ENCODE measurements around the gene VSTM2L.

VSTM2L gene

DNA sequence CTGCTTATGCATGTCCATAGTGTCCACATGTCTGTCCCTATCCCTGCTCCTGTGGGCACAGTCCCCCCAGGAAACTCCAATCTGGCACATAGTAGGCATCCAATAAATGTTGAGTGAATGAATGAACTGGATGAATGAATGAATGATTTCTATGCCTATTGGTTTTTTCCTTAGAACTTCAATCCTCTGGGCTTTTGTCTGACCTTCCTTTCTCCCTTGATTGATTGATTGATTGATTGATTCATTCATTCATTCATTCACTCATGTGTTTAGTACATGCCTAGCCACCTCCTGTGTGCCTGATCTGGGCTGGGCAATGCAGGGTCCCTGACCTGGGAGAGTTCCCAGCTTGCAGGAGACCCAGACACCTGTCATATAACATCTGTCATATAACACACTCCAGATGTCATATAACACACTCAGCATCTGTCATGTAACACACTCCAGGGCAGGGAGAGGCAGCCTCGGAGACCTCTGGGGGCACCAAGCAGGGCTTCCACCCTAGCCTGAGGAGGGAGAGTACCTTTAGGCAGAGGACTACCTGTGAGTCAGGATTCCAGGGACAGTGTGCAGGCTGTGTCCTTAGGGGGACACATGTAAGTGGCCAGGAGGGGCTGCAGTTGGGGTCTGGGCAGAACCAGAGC is 17.9 kb downstream of the VSTM2L start:
- no peak for DNase-seq

DNA sequence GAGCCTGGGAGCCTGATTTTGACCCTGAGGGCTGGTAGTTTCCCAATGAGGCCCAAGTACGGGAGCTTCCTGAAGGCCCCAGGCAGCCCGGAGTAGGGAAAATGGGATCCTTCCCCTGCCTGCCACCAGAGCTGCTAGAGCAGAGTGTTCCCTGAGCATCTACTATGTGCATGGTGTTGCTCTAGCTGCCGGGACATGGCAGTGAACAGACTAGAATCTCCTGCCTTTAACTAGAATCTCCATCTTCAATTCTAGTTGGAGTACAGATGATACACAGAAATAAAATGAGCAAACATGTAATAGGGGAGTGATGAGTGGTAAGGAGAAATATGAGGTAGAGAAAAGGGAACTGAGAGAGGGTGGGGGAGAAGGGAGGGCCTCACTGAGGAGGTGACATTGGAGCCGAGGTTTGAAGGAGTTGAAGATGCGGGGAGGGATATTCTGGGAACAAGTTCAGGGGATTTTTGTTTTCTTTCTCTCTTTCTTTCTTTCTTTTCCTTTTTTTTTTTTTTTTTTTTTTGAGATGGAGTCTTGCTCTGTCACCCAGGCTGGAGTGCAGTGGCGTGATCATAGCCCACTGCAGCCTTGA is 18.5 kb downstream of the VSTM2L start:
- DNase-seq, result no peak

DNA sequence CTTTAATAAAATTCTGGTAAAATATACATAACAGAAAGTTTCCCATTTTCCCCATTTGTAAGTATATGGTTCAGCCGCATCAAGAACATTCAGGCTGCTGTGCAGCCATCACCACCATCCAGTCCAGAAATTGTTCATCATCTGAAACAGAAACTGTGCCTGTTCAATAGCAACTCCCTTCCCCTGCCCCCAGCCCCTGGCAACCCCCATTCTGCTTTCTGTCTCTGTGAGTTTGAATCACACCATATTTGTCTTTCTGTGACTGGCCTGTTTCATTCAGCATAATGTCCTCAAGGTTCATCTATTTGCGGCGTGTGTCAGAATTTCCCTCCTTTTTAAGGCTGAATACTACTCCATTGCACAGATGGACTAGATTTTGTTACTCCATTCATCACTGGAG is 19.1 kb downstream of the VSTM2L start:
- no peak for DNase-seq

DNA sequence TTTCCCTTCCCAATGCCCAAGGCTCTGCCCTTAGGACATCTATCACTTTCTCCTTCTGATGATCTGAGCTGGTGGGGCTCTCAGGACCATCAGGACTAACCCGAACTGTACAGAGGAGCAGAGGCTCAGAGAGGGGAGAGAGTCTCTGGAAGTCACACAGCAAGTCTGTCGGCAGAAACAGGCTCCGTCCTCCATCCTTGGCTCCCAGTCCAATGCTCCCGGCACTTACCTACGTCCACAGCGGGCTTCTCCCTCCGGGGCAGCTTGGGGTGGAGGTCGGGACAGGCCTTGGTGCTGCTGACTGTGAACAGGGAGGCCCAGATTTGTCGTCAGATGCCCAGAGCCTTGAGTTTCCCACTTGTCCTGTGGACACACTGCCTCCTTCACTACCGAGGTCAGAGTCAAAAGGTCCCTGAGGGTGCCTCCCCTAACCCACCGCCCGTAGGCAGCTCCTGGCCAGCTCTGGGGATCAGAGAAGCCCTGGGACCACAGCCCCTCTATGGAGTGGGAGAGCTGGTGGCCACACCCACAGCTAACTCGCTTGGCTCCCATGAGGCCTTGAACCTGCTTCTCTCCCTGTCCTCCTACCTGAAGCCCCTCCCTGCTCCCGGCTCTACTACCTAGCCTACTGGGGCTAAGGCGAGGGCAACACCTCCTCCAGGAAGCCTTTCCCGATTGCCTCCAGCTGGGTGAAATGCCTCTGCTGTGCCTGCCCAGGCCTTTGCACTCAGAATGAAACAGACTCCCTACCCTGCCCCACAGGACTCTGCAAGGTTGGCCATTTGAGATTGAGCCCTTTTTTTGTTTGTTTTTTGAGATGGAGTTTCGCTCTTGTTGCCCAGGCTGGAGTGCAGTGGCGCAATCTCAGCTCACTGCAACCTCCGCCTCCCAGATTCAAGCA is 22.6 kb downstream of the VSTM2L start:
- DNase-seq, result no peak

DNA sequence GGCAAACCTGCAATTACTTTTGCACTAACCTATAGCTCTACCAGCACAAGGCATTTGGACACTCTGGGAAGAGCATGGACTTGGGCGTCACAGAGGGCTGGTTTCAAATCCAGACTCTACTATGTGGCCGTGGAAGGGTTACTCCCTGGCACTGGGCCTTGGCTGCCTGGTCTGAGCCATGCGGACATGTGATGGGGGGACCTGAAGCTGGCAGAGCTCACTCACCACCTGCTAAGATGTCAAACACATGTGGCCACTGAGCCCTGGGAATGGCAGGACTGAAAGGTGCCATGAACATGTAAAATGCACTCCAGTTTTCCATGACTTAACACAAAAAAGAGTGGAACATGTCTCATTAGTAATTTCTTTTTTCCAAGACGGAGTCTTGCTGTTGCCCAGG is 23.7 kb downstream of the VSTM2L start:
- no peak for DNase-seq

DNA sequence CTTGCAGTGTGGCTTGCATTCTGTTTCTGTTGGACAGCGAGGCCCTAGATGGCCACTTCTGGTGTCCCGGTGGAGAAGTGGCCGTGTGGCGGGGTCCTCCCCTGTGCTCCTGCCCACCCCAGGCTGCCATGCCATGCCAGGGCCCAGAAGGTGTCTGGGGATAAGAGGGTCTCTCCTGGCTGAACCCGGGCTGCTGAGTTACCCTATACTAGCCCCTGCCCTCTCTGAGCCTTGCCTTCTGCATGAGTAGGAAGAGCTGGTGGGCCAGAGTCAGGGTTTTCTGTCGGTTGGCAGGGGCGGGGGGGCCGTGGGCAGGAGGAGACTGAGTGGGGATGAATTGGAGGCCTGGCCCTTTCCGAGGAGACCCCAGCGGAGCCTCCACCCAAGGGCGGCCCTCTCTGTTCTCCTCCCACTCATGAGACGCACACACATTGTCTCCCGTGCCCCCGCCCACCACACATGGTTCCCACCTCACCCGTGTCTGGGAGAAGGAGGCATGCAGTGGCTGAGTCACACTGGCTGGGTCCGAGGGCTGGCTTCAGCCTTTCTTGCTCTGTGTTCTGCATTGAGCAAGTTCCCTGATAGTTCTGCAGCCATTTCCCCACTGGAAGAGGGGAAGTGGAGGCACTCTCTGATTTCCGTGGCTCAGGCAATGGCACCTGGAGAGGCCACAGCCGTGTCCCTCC is 24.6 kb downstream of the VSTM2L start:
- DNase-seq, result no peak

DNA sequence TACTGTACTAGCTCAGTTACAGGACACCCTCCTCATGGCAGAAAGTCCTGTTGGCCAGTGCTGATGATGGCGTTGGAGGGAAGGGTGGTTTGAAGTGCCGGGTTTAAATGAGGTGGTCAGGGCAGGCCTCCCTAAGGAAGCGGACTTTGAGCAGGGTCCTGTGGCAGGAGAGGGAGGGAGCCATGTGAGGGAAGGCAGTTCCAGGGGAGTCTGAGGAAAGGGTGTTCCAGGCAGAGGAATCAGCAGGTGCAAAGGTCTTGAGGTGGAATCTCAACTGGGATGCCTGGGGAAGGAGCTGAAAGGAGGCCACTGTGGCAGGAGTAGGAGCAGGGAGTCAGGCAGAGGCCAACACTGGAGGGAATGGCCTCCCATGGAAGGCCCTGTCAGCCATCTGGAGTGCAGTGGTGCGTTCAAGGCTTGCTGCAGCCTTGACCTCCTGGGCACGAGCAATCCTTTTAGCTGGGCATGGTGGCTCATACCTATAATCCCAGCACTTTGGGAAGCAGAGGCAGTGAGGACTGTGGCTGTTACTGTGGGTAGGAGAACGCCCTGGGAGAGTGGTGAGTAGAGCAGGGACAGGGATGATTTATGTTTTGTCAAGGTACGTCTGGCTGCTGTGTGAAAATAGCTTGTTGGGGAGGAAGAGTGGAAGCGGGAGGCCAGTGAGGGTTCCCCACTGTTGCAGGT is 26.2 kb downstream of the VSTM2L start:
- no peak for DNase-seq

DNA sequence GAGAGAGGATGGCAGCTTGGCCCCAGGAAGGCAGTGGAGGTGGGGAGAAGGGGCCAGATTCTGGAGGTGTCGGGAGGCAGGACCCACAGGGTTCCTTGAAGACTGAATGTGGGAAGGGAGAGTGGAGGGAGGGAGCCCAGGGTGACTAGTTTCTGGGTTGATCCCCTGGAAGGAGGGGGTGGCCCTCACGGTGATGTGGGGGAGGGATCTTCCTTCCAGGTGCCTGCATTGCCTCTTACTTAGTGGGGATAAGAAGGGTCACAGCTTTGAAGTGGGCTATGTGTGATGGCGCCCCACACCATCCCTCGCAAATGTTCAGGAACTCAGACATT is 26.7 kb downstream of the VSTM2L start:
- no peak for DNase-seq

DNA sequence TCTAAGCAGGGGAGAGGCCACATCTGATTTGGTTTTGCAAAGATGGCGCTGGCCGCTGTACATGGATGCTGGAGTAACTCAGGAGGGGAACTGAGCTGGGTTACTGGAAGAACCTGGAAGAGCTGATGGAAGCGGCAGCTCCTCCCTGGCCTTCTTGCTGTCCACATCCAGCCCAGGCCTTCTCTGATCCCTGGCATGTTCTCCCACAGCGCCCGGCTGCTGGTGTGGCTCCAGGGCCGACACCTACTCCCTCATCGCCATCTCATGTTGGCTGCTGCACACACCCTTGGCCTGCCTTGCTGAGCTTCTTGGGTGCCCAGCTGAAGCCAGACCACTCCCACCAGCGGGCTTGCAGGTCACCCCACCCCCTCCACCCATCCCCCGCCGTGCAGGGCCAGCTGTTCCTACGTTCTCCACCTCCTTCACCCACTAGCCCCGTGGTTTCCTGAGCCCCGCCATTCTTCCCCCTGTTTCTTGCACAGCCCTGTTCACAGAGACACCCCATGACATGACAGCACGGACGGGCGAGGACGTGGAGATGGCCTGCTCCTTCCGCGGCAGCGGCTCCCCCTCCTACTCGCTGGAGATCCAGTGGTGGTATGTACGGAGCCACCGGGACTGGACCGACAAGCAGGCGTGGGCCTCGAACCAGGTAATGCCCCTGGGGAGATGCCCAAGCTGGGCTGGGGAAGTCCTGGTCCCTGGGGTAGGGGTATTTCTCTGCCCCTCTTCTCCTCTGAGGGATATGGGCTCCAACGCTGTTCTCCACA is 28.4 kb downstream of the VSTM2L start:
- no peak for DNase-seq

DNA sequence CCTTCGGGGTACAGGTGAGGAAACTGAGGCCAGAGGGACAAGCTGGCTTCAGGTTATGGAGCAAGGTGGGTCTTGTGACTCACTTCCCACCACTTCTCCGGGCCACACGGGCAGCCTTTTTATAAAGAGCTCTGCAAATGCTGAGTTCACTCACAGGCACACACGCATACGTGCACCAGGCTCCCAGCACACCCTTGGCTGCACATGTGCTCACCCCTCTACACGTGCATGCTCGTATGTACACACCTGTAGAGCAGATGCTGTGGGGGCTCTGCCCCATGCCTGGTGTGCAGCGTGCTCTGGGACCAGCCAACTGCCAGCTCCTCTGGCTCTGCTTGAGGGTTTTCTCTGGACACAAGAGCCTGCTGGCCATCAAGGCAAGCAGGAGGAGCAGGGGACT is 29.1 kb downstream of the VSTM2L start:
- DNase-seq, result no peak

DNA sequence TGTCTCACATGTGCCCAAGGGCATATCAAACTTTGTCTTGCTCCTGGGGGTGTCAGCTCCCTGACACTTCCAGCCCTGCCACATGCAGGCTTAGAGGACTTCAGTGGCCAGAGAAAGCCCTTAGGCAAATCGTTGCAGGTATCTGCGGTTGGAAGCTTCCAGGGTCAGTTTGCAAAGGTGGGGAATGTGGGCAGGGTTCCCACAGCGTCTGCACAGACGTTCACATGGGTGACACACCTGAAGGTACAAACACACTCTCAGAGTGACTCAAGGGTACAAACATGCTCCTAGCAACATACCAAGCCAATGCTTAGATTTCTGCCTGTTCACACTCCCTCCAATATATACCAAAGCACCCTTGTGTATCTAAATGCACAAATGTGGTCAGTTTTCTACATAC is 30.0 kb downstream of the VSTM2L start:
- no peak for DNase-seq

DNA sequence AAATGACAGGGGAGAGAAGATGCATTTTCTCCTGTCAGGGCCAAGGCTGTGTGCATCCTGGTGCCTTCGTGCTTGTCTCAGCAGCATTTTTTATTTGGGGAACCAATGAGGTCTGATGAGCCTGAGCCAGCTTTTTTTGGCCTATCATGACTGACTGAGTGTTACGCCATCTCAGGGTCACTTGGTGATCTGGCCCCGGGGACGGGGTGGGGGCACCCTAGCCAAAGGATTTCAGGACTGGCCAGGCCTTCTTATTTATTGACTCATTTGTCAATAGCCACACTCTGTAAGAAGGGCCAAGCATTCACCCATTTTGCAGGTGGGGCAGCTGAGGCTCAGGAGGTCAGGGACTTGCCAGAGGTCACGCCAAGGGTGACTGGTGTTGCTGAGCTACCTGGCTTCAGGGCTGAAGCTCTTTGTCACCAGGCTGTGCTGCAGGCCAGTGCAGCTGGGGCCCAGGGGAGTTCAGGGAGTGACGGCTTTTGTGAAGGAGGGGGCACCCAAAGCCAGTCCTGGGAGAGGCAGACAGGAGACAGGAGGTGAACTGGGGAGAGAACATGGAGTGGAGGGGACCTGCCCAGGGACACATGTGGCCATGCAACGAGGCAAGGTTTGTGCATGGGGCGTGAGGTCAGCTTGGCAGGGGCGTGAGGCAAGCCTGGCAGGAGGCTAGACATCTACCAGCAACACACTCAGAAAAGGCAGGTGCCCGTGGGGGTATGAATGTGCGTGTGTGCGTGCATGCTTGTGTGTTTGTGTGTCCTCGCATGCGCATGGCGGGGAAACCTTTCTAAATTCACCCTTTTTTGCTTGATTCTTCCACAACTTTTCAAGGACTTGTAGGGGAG is 31.1 kb downstream of the VSTM2L start:
- DNase-seq, result no peak

DNA sequence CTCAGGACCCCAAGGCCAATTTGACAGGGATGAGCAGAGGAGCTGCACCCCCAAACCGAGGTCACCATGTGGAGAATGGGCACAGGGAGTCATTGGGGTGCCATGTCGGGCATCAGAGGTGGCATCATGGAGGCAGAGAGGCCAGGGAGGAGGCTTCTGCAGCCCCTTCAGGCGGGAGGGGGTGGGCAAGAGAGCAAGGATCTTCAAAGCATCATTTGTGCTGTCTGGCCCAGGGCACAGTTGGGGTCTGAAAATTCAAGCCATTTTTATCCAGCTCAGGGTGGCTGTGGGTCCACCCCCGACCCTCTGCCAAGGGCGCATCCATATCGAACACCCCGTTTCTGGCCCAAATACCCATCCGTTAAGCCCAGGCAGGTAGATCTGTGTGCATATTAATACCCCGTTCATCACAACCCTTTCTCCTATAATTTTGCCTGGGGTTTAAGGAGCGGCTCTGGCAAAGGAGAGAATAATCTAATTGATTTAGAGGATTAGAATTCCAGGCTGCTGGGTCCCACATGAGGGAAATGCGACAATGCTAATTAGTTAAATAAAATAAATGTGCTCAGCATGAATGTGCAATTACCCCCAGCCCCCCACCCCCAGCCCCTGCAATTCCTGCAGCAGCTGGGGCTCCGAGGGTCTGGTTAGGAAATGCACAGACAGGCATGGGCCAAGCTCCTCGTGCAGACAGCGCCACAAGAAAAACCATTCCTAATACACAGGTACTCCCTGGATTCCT is 31.9 kb downstream of the VSTM2L start:
- no peak for DNase-seq

DNA sequence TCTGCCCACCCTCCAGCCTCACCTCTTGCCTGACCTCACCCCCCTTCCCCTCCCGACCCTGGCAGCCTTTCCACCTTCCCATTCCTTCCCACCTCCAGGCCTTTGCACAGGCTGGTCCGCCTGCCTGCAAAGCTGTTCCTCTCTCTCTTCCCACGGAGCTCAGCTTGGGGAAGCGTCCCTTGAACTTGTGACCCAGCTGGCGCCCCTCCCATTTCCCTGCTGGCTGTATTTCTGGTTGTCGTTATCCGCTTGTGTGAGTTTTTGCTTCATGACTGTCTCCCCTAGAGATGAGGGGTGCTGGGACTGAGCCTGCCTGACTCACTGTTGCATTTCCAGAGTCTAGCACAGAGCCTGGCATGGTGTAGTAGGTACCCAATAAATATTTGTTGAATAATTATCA is 32.5 kb downstream of the VSTM2L start:
- DNase-seq, result no peak

DNA sequence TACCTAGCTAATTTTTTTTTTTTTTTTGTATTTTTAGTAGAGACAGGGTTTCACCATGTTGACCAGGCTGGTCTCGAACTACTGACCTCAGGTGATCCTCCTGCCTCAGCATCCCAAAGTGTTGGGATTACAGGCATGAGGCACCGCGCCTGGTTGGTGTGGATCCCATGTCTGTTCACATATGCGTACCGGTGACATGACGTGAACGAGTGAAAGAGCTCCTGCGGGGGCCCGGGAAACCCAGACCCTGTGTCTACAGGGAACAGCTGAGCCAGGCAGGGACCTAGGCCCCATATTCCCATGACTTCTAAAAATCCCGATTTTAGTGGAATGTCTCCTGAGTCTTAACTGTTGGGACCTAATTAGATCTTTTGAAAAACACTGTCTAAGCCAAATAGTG is 33.1 kb downstream of the VSTM2L start:
- no peak for DNase-seq

DNA sequence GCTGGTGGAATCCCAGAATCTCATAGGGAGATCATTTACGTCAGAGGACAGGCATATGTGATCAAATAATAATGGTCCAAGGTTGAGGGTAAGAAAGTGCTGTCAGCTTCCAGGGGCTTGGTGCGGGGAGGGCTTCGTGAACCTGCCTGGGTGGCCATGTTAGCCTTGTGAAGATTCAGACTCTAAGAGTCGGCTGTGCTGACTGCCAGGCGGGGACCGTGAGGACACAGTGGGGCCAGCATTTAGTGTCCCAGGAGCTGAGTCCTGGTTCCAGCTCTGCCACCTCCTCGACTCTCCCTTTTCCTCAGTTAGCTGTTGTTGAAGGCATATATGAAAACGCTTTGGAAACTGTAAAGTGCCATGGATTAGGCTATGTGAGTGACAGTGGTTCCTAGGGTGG is 33.5 kb downstream of the VSTM2L start:
- no peak for DNase-seq

DNA sequence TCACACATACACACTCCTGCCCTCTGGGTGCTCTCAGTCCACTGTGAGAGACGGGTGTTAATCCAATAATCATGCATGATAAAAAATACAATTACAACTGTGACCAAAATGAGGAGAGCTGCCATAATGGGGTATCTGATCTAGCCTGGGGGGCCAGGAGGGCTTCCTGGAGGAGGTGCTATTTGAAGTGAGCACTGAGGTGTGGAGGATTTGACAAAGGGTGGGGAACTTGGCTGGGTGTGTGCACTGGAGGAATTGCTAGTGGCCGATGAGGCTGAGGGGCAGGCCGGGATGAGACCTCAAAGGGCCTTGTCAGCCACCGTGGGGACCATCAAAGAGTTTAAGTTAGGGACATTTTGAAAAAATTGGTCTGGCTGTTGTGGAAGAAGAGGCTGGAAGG is 34.8 kb downstream of the VSTM2L start:
- no peak for DNase-seq

DNA sequence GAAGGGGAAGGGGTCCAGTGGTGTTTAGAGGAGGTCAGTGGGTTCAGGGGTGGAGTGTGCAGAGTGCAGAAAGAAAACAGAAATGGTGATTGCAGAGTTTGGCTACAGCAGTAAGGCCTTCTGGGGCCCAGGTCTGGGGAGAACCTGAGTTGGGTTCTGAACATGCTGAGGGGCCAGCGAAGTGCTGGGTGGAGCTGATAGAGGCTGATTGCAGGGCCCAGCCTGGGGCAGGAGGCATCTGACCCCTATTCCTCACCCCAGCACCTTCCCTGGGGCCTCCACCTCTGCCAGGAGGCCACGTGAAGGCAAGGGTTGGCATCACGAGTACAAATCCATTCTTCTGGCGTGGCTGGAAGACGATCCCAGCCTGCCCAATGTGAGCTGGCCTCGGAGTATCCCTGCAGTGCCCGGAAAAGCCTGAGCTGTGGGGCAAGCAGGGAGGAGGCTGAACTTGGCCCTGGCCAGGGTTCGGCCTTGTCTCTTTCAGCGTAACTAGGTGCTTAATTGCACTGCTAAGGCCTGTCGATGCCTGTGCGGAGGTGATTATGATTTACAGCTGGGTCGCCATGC is 35.3 kb downstream of the VSTM2L start:
- DNase-seq, result no peak

DNA sequence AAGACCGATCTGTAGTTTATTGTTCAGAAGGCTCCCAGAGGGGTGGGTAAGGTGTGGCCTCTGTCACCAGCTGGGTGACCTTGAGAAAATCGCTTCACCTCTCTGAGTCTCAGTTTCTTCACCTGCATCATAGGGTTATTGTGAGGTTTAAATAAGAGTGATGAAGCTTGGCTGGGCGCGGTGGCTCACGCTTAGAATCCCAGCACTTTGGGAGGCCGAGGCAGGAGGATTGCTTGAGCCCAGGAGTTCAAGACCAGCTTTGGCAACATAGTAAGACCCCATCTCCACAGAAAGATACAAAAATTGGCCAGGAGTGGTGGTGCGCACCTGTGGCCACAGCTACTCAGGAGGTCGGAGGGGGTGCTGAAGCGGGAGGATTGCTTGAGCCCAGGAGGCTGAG is 36.0 kb downstream of the VSTM2L start:
- DNase-seq, result no peak
